ENCODE results near the gene HSPB8.
"Not testable (repeated sequence)": the region's sequence is repeated elsewhere in the genome, so short reads cannot be mapped to it uniquely, and the experiment has no call there.

HSPB8 gene

GRCh38 chr12:119206348-119207062 is 27.8 kb downstream of the HSPB8 start:
- no peak overlapping the region for H3K4me3 ChIP-seq (ENCODE audit: low read length)
- no peak for TF ChIP-seq ZNF274 (IDR thresholded peaks at IDR 0.05; ENCODE audit: low read depth, low read length)

GRCh38 chr12:119207063-119207560 is 28.4 kb downstream of the HSPB8 start:
- H3K4me3 ChIP-seq (ENCODE audit: low read length): no peak overlapping the region
- no peak for TF ChIP-seq ZNF274 (IDR thresholded peaks at IDR 0.05; ENCODE audit: low read depth, low read length)

GRCh38 chr12:119208626-119209061 is 29.9 kb downstream of the HSPB8 start:
- no peak overlapping the region for H3K4me3 ChIP-seq (ENCODE audit: low read length)
- TF ChIP-seq ZNF274 (IDR thresholded peaks at IDR 0.05; ENCODE audit: low read depth, low read length): no peak

GRCh38 chr12:119211884-119212283 is 33.2 kb downstream of the HSPB8 start:
- no peak overlapping the region for H3K4me3 ChIP-seq (ENCODE audit: low read length)
- no peak for TF ChIP-seq ZNF274 (IDR thresholded peaks at IDR 0.05; ENCODE audit: low read depth, low read length)

GRCh38 chr12:119216084-119216483 is 37.4 kb downstream of the HSPB8 start:
- no peak for TF ChIP-seq ZNF274 (IDR thresholded peaks at IDR 0.05; ENCODE audit: low read depth, low read length)

GRCh38 chr12:119218875-119219274 is 40.1 kb downstream of the HSPB8 start:
- not testable (repeated sequence) for H3K4me3 ChIP-seq (ENCODE audit: low read length)

More at GRCh38 chr12:119216084-119216483, 37.4 kb downstream of the HSPB8 start:
- H3K4me3 ChIP-seq (ENCODE audit: low read length): no peak overlapping the region

GRCh38 chr12:119222222-119222951 is 43.7 kb downstream of the HSPB8 start:
- H3K4me3 ChIP-seq (ENCODE audit: low read length): no peak overlapping the region
- no peak for TF ChIP-seq ZNF274 (IDR thresholded peaks at IDR 0.05; ENCODE audit: low read depth, low read length)

GRCh38 chr12:119225454-119225853 is 46.7 kb downstream of the HSPB8 start:
- no peak overlapping the region for H3K4me3 ChIP-seq (ENCODE audit: low read length)
- no peak for TF ChIP-seq ZNF274 (IDR thresholded peaks at IDR 0.05; ENCODE audit: low read depth, low read length)

GRCh38 chr12:119227292-119227691 is 48.6 kb downstream of the HSPB8 start:
- TF ChIP-seq ZNF274 (IDR thresholded peaks at IDR 0.05; ENCODE audit: low read depth, low read length): no peak
- H3K4me3 ChIP-seq (ENCODE audit: low read length): no peak overlapping the region

- no peak for TF ChIP-seq ZNF274 (IDR thresholded peaks at IDR 0.05; ENCODE audit: low read depth, low read length)
- no peak overlapping the region for H3K4me3 ChIP-seq (ENCODE audit: low read length)
Measured at GRCh38 chr12:119229205-119229604, 50.5 kb downstream of the HSPB8 start.

GRCh38 chr12:119229837-119230236 is 51.1 kb downstream of the HSPB8 start:
- H3K4me3 ChIP-seq (ENCODE audit: low read length): no peak overlapping the region

GRCh38 chr12:119230807-119231206 is 52.1 kb downstream of the HSPB8 start:
- no peak overlapping the region for H3K4me3 ChIP-seq (ENCODE audit: low read length)
- TF ChIP-seq ZNF274 (IDR thresholded peaks at IDR 0.05; ENCODE audit: low read depth, low read length): no peak

More at GRCh38 chr12:119229837-119230236, 51.1 kb downstream of the HSPB8 start:
- no peak for TF ChIP-seq ZNF274 (IDR thresholded peaks at IDR 0.05; ENCODE audit: low read depth, low read length)

- TF ChIP-seq ZNF274 (IDR thresholded peaks at IDR 0.05; ENCODE audit: low read depth, low read length): no peak
- H3K4me3 ChIP-seq (ENCODE audit: low read length): no peak overlapping the region
Measured at GRCh38 chr12:119231774-119232173, 53.0 kb downstream of the HSPB8 start.

GRCh38 chr12:119235197-119235751 is 56.5 kb downstream of the HSPB8 start:
- no peak for TF ChIP-seq ZNF274 (IDR thresholded peaks at IDR 0.05; ENCODE audit: low read depth, low read length)
- no peak overlapping the region for H3K4me3 ChIP-seq (ENCODE audit: low read length)

- no peak for TF ChIP-seq ZNF274 (IDR thresholded peaks at IDR 0.05; ENCODE audit: low read depth, low read length)
Measured at GRCh38 chr12:119236372-119236771, 57.6 kb downstream of the HSPB8 start.

More at GRCh38 chr12:119236372-119236771, 57.6 kb downstream of the HSPB8 start:
- H3K4me3 ChIP-seq (ENCODE audit: low read length): no peak overlapping the region

All from GM08714 (cell line).